K562 (cell line): ENCODE data around the gene TBL1X. TPM values are rescaled to one million over a fixed set of nuclear protein-coding genes. Genes with fewer than 3 reads are reported as not detected.

Experiments used
- ATAC-seq: fragments of 200-7000 bp; cut with Tn5 transposase; 3 replicates; pipeline ENCODE4 v1.9.1; 2020; ENCODE audit warnings: moderate library complexity
- BruUV-seq: library from RNA; stranded (reverse); fragments of 400-500 nt; replicated peaks from 2 replicates; lab custom pipeline; 2021; lab: Mats Ljungman, UMichigan
- CTCF ChIA-PET: fragments of 300-600 bp; formaldehyde crosslinking; extraction: SDS; loops from one replicate; lab custom pipeline; 2021; ENCODE audit warnings: low intra/inter-chr PET ratio; lab: Yijun Ruan, JAX
- POLR2A ChIA-PET: fragments of 300-600, 350-650 bp; sonication (Branson Sonifier 250); formaldehyde crosslinking; extraction: SDS; loops from one replicate; lab custom pipeline; 2021; ENCODE audit warnings: antibody characterized with exemption, inconsistent platforms; lab: Yijun Ruan, JAX
- DNase-seq, 4 experiments: peaks; one replicate each; pipeline versions ENCODE4 v3.0.0 to v3.0.0-alpha.2; 2011 to 2018; ENCODE audit warnings: low spot score in 3 of 4, mixed read lengths in 3 of 4; ENCODE audit errors: extremely low read depth in 1 of 4
- FAIRE-seq: peaks from 2 replicates; lab custom pipeline; 2011; peaks lifted over from hg19 to GRCh38; lab: Jason Lieb, UNC
- H2AFZ ChIP-seq: 2 replicates; pipeline ENCODE4 v1.6.0; 2011; ENCODE audit warnings: low read depth, low read length, control low read depth, inconsistent platforms
- H3K27ac ChIP-seq: fragments of 200-600 bp; 3 replicates; pipeline ENCODE4 v1.8.0; 2011; ENCODE audit warnings: low read depth, mild to moderate bottlenecking, control low read depth, inconsistent platforms, low read length, moderate library complexity, mixed read lengths; ENCODE audit errors: extremely low read depth
- H3K27me3 ChIP-seq, 2 experiments: fragments of 300-600 bp in 1 of 2; 2 replicates in 1 of 2; 3 replicates in 1 of 2; pipeline versions ENCODE4 v1.6.0 to v1.8.0; 2011; ENCODE audit warnings: inconsistent platforms in 2 of 2, low read length in 2 of 2, mild to moderate bottlenecking in 1 of 2, mixed read lengths in 1 of 2, moderate library complexity in 1 of 2; ENCODE audit not compliant: control insufficient read depth in 2 of 2, insufficient read depth in 2 of 2
- H3K36me3 ChIP-seq: fragments of 300-600 bp; 3 replicates; pipeline ENCODE4 v1.8.0; 2011; ENCODE audit warnings: mild to moderate bottlenecking, low read length, inconsistent platforms; ENCODE audit not compliant: control insufficient read depth, insufficient read depth
- H3K4me1 ChIP-seq, 2 experiments: fragments of 200-600 bp in 1 of 2; replicated peaks in 1 of 2; 2 replicates in 1 of 2; 3 replicates in 1 of 2; pipeline versions ENCODE4 v1.5.1 to v1.8.0; 2011; ENCODE audit warnings: inconsistent platforms in 2 of 2, low read length in 2 of 2, mild to moderate bottlenecking in 1 of 2, mixed read lengths in 1 of 2, moderate library complexity in 1 of 2; ENCODE audit not compliant: control insufficient read depth in 2 of 2, insufficient read depth in 2 of 2
- H3K4me2 ChIP-seq: 2 replicates; pipeline ENCODE4 v1.6.1; 2011; ENCODE audit warnings: low read length, control low read depth, inconsistent platforms, mixed read lengths; ENCODE audit not compliant: insufficient read depth
- H3K4me3 ChIP-seq: fragments of 200-600 bp; sonication (generic), shearing (Covaris generic); 2 replicates; pipeline ENCODE4 v1.5.1; 2016; ENCODE audit warnings: control low read depth, inconsistent platforms
- H3K79me2 ChIP-seq: fragments of 200-600 bp; 3 replicates; pipeline ENCODE4 v1.8.0; 2011; ENCODE audit warnings: low read length, inconsistent platforms; ENCODE audit not compliant: control insufficient read depth, insufficient read depth
- H3K9ac ChIP-seq, 2 experiments: 2 replicates each; pipeline versions ENCODE4 v1.6.0 to v1.6.1; 2011; ENCODE audit warnings: low read depth in 2 of 2, low read length in 2 of 2, control low read depth in 1 of 2, inconsistent platforms in 1 of 2, mild to moderate bottlenecking in 1 of 2, mixed read lengths in 1 of 2; ENCODE audit not compliant: insufficient read depth in 1 of 2
- H3K9me1 ChIP-seq: one replicate; pipeline ENCODE4 v1.6.0; 2011; ENCODE audit warnings: inconsistent platforms, mild to moderate bottlenecking, low read length, moderate library complexity; ENCODE audit not compliant: control insufficient read depth, insufficient read depth
- H3K9me3 ChIP-seq: replicated peaks from 2 replicates; pipeline ENCODE4 v1.5.1; 2011; ENCODE audit warnings: low read depth, low read length, inconsistent platforms; ENCODE audit not compliant: control insufficient read depth, insufficient read depth
- H4K20me1 ChIP-seq: replicated peaks from 2 replicates; pipeline ENCODE4 v1.6.1; 2011; ENCODE audit warnings: low read length, inconsistent platforms, mixed read lengths; ENCODE audit not compliant: control insufficient read depth, insufficient read depth
- BRD9 ChIP-seq: fragments of 450-650 bp; IDR thresholded peaks from 2 replicates; pipeline ENCODE4 v1.6.1; 2018; ENCODE audit warnings: low read depth; ENCODE audit not compliant: partially characterized antibody
- CREB1 ChIP-seq, 2 experiments: sonication (generic) in 1 of 2; formaldehyde crosslinking in 1 of 2; IDR thresholded peaks; 2 replicates each; pipeline versions ENCODE4 v1.6.1 to v1.8.0; 2012 to 2022; ENCODE audit warnings: inconsistent platforms in 1 of 2, mild to moderate bottlenecking in 1 of 2, missing genetic modification reagents in 1 of 2, moderate library complexity in 1 of 2
- EWSR1 ChIP-seq: fragments of 450-650 bp; IDR thresholded peaks from 2 replicates; pipeline ENCODE4 v1.6.1; 2018; ENCODE audit warnings: borderline replicate concordance, mild to moderate bottlenecking, low read depth, moderate library complexity; ENCODE audit not compliant: partially characterized antibody
- MAFF ChIP-seq: IDR thresholded peaks from 2 replicates; pipeline ENCODE4 v1.6.1; 2012; ENCODE audit warnings: low read length, improper control_type of control experiment
- PHF21A ChIP-seq: fragments of 450-650 bp; IDR thresholded peaks from 2 replicates; pipeline ENCODE4 v1.6.1; 2017; ENCODE audit warnings: low read depth, borderline replicate concordance
- SRF ChIP-seq, 2 experiments: fragments of 250-450, 450-650 bp in 1 of 2; sonication (Bioruptor Pico) in 1 of 2; sonication (generic) in 1 of 2; formaldehyde crosslinking; IDR thresholded peaks; 2 replicates each; pipeline versions ENCODE4 v1.5.0 to v1.5.1; 2020 to 2022; ENCODE audit warnings: mild to moderate bottlenecking in 1 of 2, missing genetic modification reagents in 1 of 2
- ZNF146 ChIP-seq: IDR thresholded peaks from one replicate; pipeline ENCODE4 v1.6.1; 2018; ENCODE audit warnings: missing compliant biosample characterization; ENCODE audit not compliant: unreplicated experiment
- ZNF696 ChIP-seq: fragments of 250-450 bp; sonication (Bioruptor Pico); conservative IDR thresholded peaks from 2 replicates; pipeline ENCODE4 v1.4.0; 2020; ENCODE audit warnings: mild to moderate bottlenecking, moderate library complexity
- WGBS: fragments of 100-300 bp; shearing (Covaris generic); methylation state at CpG from one replicate; pipeline ENCODE4 v1.1.6; 2016; ENCODE audit warnings: low coverage, mixed read lengths; ENCODE audit not compliant: insufficient coverage; ENCODE audit errors: missing lambda C conversion rate; 5-methylcytosine and 5-hydroxymethylcytosine counted together
- in situ Hi-C: fragments of 300-500 bp; cut with MboI; formaldehyde crosslinking; loops from 4 replicates; pipeline ENCODE4 v1.15.0; 2018; ENCODE audit warnings: inconsistent platforms, mixed read lengths
- intact Hi-C: fragments of 100-400 bp; cut with micrococcal nuclease; formaldehyde crosslinking; loops from 2 replicates; pipeline ENCODE4 v1.14.2; 2022
- polyA plus RNA-seq, 8 experiments: library from polyadenylated mRNA; depleted of rRNA in 4 of 8; stranded (reverse) in 5 of 8; unstranded in 3 of 8; fragments of >200 nt; fragmentation: Nextera tagmentation in 2 of 8; fragmentation: Illumina TruSeq in 1 of 8; extraction: Ambion mirVana in 2 of 8; extraction: Trizol in 1 of 8; gene quantifications; 2 replicates each; pipeline versions ENCODE4 v1.2.1 to v1.2.3, GENCODE V29; 2011 to 2014; ENCODE audit warnings: inconsistent platforms in 1 of 8, missing spikeins in 1 of 8
- total RNA-seq, 7 experiments: library from RNA; depleted of rRNA in 6 of 7; stranded (reverse); fragments of >200 nt in 6 of 7; fragmentation: Illumina TruSeq in 2 of 7; extraction: Trizol in 2 of 7; gene quantifications; 2 replicates each; pipeline versions ENCODE4 v1.2.1 to v1.2.3, GENCODE V29; 2011 to 2021; ENCODE audit warnings: low replicate concordance in 1 of 7
- TF ChIP-seq, protein P1 (sequence below): fragments of 450-650 bp; formaldehyde crosslinking; IDR thresholded peaks from 2 replicates; pipeline ENCODE4 v1.4.0; 2020; ENCODE audit warnings: mild to moderate bottlenecking
- TF ChIP-seq, protein P2 (sequence below): sonication (generic); formaldehyde crosslinking; IDR thresholded peaks from 2 replicates; pipeline ENCODE4 v1.8.1; 2023; ENCODE audit warnings: mild to moderate bottlenecking, missing genetic modification reagents

The TBL1X gene
- total and polyA plus RNA-seq, 9 of the 15 experiments (the other 6 are each of a cell fraction or from before 2014, with no cell fraction given): 6.0 to 49.6 (median 19.7) TPM

DNA sequence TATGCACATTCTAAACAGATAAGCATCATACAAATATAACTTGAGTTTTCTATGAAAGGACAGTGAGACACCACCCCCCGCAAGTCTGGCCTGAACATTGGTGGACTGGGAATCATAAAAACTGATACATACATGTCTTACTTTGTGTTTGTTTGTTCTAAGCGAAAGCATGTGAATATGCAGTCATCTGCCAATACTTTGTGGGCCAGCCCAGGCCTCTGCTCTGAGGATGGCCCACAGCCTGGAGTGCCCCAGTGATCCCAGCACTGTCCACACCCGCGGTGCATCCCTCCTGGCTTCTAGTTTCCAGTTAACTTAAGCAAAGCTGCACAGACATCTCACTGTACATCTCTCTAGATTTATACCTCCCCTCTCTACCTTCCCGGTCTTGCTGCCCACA is 154.3 kb downstream of the TBL1X start:
- Histone ChIP-seq H3K9ac (no peak overlapping the region), H3K4me3 (no peak overlapping the region), H2AFZ (no peak overlapping the region), H3K36me3 (no peaks in the 10 kb centered on the region), H3K4me1 (no peaks in the 10 kb centered on the region), H3K27ac (no peak overlapping the region), H3K9me1 (no peaks in the 10 kb centered on the region), H3K79me2 (peaks cover 4% of the 10 kb centered on the region; the same call in 1 of the 3 replicates), H3K27me3 (no peaks in the 10 kb centered on the region), H3K9me3 (no peaks in the 10 kb centered on the region), H3K4me2 (no peak overlapping the region), H4K20me1 (peaks cover 3% of the 10 kb centered on the region; the same call in 1 of the 2 replicates)
- FAIRE-seq (no peak), ATAC-seq (no peak), DNase-seq (no peak)
- WGBS: 91% methylated on average over 5 of the region's 5 CpGs
- no TSS peak for BruUV-seq
- TF ChIP-seq, protein P1, sequence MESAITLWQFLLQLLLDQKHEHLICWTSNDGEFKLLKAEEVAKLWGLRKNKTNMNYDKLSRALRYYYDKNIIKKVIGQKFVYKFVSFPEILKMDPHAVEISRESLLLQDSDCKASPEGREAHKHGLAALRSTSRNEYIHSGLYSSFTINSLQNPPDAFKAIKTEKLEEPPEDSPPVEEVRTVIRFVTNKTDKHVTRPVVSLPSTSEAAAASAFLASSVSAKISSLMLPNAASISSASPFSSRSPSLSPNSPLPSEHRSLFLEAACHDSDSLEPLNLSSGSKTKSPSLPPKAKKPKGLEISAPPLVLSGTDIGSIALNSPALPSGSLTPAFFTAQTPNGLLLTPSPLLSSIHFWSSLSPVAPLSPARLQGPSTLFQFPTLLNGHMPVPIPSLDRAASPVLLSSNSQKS (CRISPR knock-in tag): no peak
- TF ChIP-seq, protein P2, sequence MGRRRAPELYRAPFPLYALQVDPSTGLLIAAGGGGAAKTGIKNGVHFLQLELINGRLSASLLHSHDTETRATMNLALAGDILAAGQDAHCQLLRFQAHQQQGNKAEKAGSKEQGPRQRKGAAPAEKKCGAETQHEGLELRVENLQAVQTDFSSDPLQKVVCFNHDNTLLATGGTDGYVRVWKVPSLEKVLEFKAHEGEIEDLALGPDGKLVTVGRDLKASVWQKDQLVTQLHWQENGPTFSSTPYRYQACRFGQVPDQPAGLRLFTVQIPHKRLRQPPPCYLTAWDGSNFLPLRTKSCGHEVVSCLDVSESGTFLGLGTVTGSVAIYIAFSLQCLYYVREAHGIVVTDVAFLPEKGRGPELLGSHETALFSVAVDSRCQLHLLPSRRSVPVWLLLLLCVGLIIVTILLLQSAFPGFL (CRISPR knock-in tag): no peak
- TF ChIP-seq PHF21A: no peak
- no peak for TF ChIP-seq EWSR1
- TF ChIP-seq ZNF696 (CRISPR knock-in tag): no peak
- no peak for TF ChIP-seq CREB1 (IDR thresholded peaks at IDR 0.05)
- TF ChIP-seq CREB1 (CRISPR knock-in tag; IDR thresholded peaks at IDR 0.05): no peak
- no peak for TF ChIP-seq ZNF146 (CRISPR knock-in tag)
- no peak for TF ChIP-seq BRD9
- TF ChIP-seq SRF (CRISPR knock-in tag; IDR thresholded peaks at IDR 0.05): no peak
- no peak for TF ChIP-seq MAFF
- intact Hi-C loops: no loop called here
- CTCF ChIA-PET: no interaction called here
- POLR2A ChIA-PET: no interaction called here
- in situ Hi-C loops: no loop called here
